Measurements from ENCODE around the gene PIRT.

Gene PIRT

GRCh38 chr17:10821054-10821453 lies 16.8 kb downstream of the PIRT start:
- DNase-seq: no peak

DNA sequence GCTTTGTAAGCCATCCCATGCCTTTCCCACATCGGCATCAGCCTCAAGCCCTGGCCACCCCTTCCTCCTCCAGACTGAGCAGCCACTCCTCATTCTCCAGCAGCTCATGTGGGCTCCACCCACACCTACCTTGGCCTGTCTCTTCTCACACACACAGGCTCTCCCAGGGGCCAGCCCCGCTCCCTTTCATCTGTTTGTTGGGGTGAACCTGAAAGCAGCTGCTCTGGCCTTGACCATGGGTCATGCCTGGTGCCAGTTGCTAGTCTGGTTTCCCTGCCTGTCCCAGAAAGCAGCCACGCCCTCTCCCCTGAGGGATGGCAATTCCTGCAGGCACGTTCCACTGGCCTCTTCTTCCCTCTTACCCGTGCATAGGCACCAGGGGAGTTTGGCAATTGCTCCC lies 22.6 kb downstream of the PIRT start:
- no peak for DNase-seq

- DNase-seq: no peak
These were observed 23.8 kb downstream of the PIRT start for GRCh38 chr17:10814075-10814474.

- DNase-seq: no peak
These were observed 25.2 kb downstream of the PIRT start for GRCh38 chr17:10812674-10813073.

DNA sequence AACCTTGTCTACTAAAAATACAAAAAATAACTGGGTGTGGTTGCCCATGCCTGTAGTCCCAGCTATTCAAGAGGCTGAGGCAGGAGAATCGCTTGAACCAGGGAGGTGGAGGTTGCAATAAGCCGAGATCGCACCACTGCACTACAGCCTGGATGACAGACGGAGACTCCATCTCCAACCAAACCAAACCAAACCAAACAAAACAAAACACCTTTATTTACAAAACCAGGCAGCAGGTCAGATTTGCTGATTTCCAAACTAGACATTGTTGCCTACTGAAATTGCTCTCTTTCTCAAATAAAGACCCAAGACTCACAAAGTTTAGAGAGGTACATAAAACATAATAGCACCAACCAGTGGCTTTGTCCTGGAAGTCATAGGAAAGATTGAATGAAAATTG lies 28.3 kb downstream of the PIRT start:
- no peak for DNase-seq

DNA sequence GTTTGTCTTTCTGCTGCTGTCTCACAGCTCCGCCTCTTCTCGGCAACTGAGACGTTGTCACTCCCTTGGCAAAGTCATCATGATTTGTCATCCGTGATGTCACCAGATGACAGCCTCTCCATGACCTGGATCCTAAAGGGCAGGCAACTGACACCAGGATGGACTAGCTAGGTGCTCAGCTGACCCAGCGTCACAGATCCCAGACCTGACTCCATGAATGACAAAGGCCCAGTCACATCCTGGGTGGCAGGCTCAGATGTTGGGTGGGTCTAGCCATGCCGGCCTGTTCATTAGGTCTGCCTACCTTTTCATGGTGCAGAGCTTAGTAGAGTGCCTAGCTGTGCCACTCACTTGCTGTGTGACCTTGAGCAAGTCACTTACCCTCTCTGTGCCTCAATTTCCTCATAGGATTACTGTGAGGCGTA lies 30.2 kb downstream of the PIRT start:
- DNase-seq: no peak

GRCh38 chr17:10806545-10807262 lies 31.2 kb downstream of the PIRT start:
- no peak for DNase-seq

GRCh38 chr17:10805911-10806310 lies 32.0 kb downstream of the PIRT start:
- DNase-seq: no peak

- DNase-seq: no peak
These were observed 33.3 kb downstream of the PIRT start for GRCh38 chr17:10804546-10804945.

GRCh38 chr17:10803830-10804475 lies 33.9 kb downstream of the PIRT start, which contains the start of gene TMEM238L:
Gene TMEM238L, minus strand, starts transcription at chr17:10804099. Its CDS starts 136 bp downstream, at chr17:10803963.
- no peak for DNase-seq

GRCh38 chr17:10803350-10803749 lies 34.5 kb downstream of the PIRT start:
- DNase-seq: no peak

DNA sequence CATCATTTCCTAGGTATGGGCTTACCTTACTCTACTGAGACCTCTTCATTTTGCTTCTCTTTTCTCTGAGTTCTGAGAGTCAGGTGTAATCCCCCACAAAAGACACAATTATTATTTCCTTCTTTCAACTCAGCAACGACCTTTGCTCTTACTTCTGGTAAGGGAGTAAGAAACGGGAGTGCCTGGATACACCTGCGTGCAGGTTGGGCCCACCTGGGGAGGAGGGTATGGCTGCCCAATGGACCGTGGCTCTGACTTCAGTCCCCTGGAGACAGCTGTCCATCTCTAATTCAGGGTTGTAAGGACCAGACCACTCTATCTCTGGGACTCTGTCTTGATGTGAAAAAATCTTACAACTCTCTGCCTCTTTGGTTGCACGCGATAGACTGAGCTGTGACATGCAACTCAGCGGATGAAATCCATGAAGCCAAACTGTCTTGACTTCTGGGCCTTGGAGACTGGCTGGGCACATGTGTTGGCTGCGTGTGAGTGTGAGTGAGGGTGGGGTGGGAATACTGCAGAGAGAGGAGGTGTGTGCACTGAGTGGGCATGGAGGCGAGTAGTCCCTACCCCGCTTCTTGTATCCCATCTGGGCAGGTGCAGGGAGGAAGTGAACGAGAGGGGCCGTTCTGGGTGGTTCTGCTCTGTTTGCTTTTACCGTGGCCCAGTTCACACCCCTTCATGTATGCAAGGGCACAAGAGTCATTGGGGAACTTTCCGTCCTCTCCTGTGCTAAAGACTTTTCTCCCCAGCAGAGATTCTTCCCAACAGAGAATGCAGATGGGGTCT lies 35.2 kb downstream of the PIRT start:
- no peak for DNase-seq

- DNase-seq: no peak
These were observed 38.5 kb downstream of the PIRT start for GRCh38 chr17:10799407-10799806.

GRCh38 chr17:10798910-10799309 lies 39.0 kb downstream of the PIRT start:
- DNase-seq: no peak

DNA sequence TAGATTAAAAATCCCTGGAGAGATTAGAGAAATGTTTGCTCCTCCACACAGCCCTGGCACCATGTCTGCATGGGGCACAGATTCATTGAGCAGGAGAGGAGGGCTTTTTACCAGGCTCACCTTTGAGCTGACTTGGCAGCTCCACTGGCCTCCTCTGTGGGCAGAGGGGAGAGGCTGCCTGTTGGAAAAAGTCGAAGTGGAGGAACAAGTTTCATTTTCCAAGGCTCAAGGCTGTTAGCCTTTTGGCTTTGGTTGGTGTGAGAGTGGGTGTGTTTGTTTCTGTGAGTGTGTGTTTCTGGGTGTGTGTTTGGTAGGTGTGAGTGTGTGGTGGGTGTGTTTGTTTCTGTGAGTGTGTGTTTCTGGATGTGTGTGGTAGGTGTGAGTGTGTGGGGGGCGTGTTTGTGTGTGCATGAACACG lies 39.5 kb downstream of the PIRT start:
- no peak for DNase-seq

DNA sequence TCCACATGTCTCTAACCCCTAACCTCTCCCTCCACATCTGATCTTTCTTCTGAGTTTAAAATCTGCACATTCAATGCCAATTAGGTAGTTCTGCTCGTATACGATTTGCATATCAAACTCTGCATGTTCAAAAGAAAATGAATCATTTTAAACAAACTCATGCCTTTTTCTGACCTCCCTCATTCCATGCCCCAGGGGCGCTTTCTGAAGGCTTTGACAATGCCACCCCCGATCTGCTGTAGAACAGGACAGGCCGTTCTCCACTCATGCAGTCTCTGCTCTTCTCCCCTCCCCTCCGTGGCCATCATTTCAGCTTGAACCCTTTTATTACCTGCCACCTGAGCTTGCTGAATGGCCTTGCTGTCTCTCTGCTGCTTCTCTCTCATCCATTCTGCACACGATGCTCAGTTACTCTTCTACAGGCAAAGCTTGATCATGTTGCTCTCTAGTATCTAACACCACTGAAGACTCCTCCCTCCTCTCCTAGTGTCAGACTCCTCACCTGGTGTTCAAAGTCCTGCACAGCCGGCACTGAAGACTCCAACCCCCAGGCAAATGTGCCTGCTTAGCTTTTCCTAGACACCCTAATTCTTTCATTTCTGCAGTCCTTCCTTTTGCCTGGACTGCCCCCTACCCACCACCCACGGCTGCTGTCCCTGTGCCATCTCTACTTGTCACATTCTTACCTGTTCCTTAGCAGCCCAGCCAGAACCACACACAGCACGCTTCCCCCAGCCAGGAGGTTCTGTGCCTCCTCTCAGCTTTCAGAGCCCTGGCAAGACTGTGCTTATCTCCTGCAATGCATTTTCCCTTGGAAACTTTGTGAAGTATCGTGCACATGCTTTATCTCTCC lies 40.2 kb downstream of the PIRT start:
- DNase-seq: no peak

GRCh38 chr17:10793816-10794215 lies 44.1 kb downstream of the PIRT start:
- DNase-seq: no peak

GRCh38 chr17:10793256-10793655 lies 44.6 kb downstream of the PIRT start:
- no peak for DNase-seq

GRCh38 chr17:10792151-10792550 lies 45.7 kb downstream of the PIRT start:
- DNase-seq: peak; percentile 15

DNA sequence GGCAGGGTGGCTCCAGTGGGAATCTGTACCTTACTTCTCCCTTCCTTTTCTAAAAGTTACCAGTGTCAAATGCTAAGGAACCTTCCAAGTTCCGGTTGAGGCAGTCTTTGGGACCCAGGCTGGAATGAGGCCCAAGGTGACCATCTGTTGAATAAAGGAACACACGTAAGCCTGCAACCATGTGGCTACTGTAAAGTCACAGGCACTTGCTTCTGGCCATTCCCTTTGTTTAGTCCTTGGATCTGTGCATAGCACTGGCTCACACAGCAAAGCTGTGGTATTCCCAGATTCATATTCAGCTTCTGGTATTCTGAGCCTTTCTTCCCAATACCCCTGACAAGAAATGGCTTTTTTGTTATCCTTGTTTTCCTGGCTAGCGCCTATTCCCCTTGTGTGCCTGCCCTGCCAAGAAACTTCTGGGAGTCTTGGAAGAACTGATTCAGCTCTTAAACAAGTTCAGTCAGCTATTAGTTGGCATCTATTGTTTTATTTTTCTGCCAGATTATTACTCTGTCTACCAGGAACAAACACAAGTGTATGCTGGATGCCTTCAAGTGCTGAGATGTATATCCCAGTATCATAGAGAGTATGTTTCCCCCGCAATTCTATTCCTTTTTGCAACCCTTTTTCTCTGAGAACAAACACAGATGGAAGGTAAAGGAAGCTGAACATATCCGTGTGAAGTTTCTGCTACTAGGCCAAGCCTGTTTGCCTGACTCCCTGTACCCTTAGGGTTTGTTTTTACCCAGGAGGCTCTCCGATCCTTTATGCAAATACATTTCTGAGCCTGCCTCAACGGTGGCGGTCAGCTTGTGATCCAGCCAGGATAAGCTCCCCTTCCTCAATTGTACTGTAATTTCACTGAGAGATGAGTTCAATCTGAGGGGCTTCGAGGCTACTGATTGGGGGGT lies 47.1 kb downstream of the PIRT start:
- no peak for DNase-seq

DNA sequence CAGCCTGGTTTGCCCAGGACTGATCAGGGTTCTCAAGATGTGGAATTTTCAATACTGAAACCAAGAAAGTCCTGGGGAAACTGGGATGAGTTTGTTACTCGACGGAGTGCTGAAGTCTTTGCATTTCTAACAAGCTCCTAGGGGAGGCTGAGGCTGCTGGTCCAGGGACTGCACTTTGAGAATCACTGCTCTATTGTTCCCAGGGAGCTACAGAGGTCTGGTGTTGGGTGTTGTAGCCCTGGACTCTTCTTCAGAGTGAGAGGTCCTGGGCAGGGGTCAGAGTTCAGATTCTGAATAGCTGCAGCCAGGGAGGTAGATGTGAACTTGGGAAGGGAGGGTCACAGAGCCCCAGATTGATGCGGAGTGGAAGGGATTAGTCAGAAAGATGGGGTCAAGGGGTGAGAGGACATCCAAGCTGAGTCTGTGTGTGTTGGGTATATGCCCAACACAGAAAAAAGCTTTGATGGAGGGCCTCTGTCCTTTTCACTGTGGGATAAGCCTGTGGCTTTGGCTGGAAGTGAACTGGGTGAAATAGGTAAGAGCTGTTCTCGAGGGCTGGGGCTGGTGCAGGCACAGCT lies 48.1 kb downstream of the PIRT start:
- no peak for DNase-seq

Measured in activated CD4-positive, alpha-beta T cell treated with anti-CD3 and anti-CD28 coated beads, Interleukin-2, Interleukin-6, amounts not matched to agents 100 ng/mL and 50 ng/mL, durations not matched to agents 16 hours and 8 hours (primary cell).